HG03045 (cell line): Measurements from ENCODE around the gene MAP4K2.

ENCODE experiments used
- ATAC-seq: cut with Tn5 transposase; IDR thresholded peaks from one replicate; pipeline ENCODE4 v1.9.1; 2021; ENCODE audit warnings: mild to moderate bottlenecking, moderate library complexity; ENCODE audit not compliant: unreplicated experiment

Gene MAP4K2

DNA sequence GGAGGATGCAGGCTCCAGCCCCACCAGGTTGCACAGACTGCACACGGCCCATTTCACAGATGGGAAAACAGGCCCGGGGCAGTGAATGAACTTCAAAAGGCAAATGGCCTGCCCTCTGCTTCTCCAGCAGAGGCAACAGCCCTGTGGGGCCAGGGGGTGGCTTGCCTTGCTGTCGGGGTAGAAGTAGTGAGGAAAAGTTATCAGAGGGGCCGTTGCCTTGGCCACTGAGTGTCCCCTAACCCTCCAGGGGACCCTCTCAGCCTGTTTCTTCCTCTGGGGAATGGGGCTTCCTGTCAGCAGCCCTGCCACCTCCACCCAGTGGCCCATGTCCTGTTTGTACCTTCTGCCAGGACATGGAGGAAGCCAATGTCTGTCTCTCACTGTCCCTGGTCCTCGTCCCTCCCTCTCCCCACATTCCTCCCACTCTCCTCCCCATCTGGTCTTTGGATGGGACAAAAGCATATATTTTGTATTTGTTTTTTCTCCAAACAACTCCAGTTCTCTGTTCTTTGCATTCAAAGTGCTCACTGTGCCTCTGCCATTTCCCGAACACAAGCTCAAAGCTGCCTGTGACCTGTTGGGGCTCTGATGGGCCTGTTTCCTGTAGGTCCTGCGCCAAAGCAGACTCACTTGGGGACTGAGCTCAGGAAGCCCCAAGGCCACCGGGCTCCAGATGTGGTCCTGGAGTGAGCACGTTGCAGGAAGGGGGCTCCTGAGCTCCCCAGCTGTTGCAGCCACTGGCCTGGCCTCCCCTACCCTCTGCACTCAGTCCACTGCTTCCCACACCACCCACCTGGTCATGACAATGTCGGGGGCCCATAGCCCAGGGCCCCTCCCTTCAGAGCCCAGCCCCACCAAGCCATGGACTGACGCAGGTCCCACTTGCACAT is 9.5 kb downstream of the MAP4K2 start:
- ATAC-seq: no peak

DNA sequence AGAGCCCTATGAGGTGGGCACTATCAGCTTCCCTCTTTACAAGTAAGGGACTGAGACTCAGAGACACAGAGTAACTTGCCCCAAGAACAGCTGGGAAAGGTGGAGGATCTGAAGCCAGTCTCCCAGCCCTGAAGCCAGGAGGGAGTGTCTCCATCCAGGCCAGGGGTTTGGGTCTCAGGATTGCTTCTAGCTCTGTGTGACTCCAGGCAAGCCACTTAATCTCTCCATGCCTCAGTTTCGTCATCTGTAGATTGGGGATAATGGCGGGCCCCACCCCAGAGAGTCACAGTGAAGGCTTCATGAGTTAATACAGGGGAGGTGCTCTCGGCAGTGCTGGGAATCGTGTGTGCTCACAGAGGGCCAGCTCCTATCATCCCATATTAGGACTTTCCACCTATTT is 10.5 kb downstream of the MAP4K2 start:
- ATAC-seq: no peak

- no peak for ATAC-seq
Measured at GRCh38 chr11:64791781-64792291, 11.2 kb downstream of the MAP4K2 start.

DNA sequence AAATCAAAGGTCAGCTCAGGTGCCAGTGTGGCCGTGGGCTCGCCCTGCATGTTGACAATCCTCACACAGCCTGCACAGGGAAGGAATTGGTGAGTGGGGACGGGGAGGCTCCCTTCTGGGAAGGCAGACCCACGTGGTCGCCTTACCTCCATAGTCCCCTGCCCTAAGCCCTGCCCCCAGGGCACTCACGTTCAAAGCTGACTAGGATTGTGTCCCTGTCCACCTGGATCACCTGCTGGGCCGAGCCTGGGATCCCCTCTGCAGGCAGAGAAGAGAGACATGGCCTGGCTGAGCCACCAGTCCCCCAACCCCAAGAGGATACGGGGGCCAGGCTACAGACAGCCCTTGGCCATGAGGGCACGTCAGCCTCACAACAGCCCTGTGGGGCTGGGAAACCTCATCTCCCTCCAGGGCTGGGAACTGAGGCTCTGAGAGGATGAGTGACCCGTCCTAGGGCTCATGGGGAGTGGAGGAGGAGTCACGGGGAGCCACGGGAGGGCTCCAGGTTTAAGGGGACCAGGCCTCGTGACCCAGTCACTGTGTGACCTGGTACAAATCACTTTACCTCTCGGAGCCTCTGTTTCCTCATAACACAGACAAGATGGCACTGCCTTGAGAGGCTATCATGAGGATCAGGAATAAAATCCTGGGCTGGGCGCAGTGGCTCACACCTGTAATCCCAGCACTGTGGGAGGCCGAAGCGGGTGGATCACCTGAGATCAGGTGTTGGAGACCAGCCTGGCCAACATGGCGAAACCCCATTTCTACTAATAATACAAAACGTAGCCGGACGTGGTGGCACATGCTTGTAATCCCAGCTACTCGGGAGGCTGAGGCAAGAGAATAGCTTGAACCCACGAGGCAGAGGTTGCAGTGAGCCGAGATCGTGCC is 12.6 kb downstream of the MAP4K2 start:
- ATAC-seq: no peak

GRCh38 chr11:64789331-64790204 is 13.4 kb downstream of the MAP4K2 start:
- ATAC-seq: no peak

- ATAC-seq: no peak
Measured at GRCh38 chr11:64788321-64789215, 14.4 kb downstream of the MAP4K2 start.

GRCh38 chr11:64787526-64788320 is 15.3 kb downstream of the MAP4K2 start:
- ATAC-seq: no peak

DNA sequence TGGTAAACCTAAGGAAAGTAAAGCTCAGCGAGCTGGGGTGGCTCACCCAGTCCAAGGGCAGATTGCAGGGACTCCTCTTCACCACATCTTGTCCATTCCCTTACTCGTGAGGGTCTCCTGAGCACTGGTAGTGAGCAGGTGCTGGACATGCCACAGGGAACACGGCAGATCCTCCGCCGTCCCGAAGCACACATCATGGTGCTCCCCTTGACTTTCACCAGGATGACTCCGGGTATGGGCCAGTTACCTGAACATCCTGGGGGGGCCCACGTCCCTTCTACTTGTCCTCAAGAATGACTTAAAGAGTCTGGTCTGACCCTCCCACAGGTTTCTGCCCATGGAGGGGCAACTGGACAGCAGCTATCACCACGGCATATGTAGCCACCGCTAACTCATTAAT is 16.7 kb downstream of the MAP4K2 start:
- ATAC-seq: no peak

GRCh38 chr11:64784813-64785581 is 18.0 kb downstream of the MAP4K2 start:
- ATAC-seq: no peak

GRCh38 chr11:64778473-64779298 is 24.3 kb downstream of the MAP4K2 start, which contains the start of gene SF1:
SF1 (minus strand) TSS chr11:64778542; CDS start chr11:64778392, 150 bp downstream.
- ATAC-seq: peak; percentile 76

- no peak for ATAC-seq
Measured at GRCh38 chr11:64778223-64778472, 24.9 kb downstream of the MAP4K2 start.

GRCh38 chr11:64777449-64778222 is 25.4 kb downstream of the MAP4K2 start:
- ATAC-seq: peak; percentile 25

DNA sequence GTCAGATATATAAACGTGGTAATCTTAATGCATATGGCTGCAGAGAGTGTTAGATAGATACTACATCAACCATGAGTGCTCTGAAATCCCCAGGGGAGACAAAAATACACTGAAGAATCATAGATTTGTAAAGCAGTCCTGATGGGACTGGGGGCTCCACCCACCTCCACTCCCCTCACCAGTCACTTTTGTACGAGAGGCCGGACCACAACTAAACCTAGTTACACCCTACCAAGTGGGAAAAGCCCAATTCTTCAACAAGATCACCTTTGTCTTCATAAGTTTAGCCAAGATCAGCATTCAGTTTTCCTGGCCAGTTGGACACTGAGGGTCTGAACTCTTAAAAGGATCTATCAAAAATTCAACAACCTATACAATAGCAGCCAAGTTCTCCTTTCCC is 26.1 kb downstream of the MAP4K2 start:
- ATAC-seq: no peak

DNA sequence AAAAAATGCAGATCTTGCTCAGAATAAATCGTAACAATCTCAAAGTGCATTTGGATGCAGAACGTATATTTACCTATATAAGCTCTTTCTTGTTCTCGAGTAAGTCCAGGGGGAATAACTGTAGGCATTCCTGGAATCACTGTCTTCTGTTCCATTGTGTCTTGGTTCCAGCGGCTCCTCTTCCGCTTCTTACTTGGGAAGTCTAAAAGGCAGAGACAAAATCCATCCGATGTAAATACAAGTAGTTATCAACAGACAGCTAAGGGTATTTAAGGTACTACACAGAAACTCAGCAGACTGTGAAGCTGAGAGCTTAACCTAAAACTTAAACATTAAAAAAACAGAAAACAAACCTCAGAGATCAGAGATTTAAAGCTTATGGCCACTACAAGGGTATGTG is 26.6 kb downstream of the MAP4K2 start:
- ATAC-seq: no peak

DNA sequence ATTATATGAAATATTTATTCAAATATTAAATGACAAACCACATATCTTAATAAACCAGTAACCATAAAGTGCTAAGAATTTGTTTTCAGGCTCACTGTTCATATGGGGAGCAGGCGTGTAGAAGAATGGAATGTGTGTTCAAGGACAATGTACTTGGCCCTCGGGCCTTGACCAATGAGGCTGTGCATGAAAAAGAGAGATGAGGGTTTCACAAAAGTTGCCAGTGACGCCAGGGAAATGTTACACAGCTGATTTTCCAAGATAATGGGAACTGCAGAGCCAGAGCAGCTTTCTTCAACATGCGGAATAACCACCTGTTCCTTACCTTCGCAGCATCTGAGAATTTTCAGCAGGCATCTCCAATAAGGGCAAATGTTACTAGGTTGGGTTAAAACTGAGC is 28.9 kb downstream of the MAP4K2 start:
- ATAC-seq: no peak

DNA sequence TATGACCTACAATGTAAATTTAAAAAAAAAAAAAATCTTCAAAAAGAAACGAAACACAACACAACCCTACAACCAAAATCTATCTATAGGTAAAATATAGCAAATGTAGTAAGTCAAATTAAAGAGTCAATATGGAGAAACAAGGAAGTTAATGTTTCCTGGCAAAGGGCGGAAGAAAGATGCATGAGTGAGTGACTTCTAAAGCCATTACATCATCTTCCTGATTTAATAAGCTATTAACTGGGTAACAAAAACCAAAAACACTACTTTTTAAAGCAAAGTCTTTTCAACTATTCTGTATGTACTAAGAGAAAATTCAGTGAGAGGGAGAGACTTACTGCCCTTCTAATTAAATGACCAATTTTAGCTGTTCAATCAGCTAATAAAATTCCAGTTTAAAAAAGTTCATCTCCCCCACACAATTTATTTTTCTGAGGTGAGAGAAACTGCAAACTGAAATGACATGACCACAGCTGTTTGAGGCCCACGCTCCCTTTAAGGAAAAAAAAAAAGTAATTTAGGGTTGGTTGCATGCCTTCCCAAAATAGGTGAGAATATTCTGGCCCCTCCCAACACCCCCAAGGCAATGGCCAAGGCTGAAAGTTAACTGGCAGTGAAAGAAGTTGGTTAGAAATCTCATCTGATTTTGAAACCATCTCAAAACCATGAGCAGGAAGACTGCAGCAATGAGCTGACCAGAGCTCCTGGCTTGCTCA is 30.6 kb downstream of the MAP4K2 start:
- no peak for ATAC-seq
